GM12874 (cell line): ENCODE data around the gene P4HA2.

Experiments used
- TF ChIP-seq, protein P1 (sequence below): IDR thresholded peaks from 2 replicates; pipeline ENCODE4 v1.5.1; 2011; ENCODE audit warnings: low read depth, mild to moderate bottlenecking, control low read depth, low read length, moderate library complexity; ENCODE audit not compliant: insufficient read depth

The P4HA2 gene

DNA sequence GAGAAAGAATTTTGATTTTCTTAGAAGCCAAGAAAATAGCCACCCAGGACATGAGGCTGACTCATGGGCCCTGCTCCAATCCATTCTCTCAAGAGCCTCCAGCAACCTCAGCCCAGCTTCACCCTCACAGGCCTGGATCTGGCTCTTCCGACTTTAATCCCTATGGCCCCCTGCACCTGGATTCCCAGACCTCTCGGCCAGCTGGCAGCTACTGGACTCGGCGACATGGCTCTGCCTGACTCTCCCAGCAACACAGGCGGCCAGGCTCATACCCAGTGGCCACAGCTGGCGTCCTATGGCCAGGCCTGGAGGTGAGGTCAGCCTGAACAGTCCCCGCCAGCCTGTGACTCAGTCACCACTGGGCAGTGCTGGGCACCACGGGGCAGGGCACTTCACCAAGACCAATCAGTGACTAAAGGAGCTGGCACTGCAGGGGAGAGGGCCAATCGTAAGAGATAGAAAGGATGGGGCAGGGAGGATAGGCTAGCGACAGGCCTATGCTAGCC lies 23.6 kb upstream of the P4HA2 start:
- TF ChIP-seq, protein P1, sequence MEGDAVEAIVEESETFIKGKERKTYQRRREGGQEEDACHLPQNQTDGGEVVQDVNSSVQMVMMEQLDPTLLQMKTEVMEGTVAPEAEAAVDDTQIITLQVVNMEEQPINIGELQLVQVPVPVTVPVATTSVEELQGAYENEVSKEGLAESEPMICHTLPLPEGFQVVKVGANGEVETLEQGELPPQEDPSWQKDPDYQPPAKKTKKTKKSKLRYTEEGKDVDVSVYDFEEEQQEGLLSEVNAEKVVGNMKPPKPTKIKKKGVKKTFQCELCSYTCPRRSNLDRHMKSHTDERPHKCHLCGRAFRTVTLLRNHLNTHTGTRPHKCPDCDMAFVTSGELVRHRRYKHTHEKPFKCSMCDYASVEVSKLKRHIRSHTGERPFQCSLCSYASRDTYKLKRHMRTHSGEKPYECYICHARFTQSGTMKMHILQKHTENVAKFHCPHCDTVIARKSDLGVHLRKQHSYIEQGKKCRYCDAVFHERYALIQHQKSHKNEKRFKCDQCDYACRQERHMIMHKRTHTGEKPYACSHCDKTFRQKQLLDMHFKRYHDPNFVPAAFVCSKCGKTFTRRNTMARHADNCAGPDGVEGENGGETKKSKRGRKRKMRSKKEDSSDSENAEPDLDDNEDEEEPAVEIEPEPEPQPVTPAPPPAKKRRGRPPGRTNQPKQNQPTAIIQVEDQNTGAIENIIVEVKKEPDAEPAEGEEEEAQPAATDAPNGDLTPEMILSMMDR = no peak

DNA sequence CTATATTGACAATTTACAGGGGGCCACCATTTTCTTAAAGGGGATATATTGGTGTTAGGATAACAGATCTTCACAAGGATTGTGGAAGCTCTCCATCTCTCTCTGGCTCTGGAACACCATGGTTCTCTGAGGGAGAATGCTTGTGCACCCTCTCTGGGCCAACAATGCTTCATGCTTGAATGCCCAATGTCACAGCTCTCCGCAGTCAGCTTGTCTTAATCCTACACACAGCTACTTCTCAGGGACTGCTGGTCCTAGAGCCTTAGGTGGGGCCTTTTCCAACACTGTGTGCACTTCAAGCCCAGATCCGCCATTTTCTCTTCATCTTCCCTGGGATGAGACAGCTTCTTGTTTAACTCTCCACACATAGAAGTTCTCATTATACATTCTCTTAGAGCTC lies 22.9 kb upstream of the P4HA2 start:
- TF ChIP-seq, protein P1 = no peak

DNA sequence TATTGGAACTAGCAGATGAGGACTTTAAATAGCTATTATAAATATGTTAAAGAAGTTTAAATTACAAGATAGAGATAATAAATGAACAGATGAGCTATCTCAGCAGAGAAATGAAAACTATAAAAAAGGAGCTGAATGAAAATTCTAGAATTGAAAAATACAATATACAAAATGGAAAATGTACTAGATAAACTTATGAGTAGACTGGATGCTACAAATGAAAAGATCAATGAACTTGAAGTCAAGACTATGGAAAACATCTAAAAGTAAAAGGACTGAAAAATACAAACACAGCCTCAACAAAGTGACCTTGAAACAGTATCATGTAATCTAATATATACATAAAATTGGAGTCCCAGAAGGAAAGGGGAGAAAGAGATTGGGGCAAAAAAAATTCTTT lies 19.2 kb upstream of the P4HA2 start:
- TF ChIP-seq, protein P1 = no peak

DNA sequence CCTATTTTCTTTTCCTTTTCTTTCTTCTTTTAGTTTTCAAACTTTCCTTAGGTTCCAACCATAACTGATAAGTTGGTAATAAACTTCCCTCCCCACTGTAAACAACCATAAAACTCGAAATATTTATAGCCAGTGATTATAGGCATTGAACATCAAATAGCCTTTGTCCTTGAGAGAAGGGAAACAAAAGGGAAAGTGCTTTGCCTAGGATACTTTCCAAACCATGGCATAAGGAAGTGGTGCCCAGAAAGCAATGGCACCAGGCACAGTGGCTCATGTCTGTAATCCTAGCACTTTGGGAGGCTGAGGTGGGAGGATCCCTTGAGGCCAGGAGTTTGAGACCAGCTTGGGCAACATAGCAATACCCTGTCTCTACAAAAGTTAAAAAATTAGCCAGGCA lies 17.9 kb upstream of the P4HA2 start:
- TF ChIP-seq, protein P1 = no peak

DNA sequence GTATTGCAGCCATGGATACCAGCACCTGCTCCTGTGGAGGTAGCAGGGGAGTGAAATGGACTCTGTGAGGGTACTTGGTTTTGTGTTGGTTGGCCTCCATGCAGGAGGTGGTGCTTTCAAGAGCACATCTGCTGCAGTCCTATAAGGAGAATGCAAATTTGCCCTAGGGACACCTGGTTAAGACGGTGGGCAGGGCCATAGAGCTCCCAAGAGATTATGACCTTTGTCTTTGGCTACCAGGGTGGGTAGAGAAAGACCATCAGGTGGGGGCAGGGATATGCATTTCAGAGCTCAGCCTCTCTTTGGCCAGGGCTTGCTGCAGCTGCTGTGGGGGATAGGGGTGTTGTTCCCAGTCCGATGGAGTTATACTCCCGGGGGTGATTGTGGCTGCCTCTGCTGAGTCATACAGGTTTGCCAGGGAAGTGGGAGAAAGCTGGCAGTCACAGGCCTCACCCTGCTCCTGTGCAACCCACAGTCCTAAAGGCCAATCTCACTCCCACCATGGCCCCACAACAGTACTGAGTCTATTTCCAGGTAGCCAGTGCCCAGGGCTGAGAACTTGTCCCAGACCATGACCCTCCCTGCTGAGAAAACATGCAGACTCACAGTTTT lies 15.8 kb upstream of the P4HA2 start:
- TF ChIP-seq, protein P1 = no peak

DNA sequence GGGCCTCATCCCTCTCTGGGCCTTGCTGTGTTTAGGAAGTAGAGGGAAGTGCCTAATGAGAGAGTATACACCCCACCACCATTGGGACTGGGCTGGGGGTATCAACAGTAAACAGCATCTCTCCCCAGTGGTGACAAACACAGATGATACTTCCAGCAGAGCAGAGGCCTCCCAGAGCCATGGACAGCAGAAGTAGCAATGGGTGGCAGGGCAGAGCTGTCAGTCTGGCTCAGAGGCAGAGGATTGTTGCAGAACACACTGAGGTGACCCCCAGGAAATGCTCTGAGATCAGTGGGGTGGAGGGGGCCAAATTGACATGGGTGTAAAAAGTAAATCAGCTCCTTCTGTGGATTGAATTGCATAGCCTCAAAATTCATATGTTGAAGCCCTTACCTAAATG lies 12.1 kb upstream of the P4HA2 start:
- TF ChIP-seq, protein P1 = no peak

DNA sequence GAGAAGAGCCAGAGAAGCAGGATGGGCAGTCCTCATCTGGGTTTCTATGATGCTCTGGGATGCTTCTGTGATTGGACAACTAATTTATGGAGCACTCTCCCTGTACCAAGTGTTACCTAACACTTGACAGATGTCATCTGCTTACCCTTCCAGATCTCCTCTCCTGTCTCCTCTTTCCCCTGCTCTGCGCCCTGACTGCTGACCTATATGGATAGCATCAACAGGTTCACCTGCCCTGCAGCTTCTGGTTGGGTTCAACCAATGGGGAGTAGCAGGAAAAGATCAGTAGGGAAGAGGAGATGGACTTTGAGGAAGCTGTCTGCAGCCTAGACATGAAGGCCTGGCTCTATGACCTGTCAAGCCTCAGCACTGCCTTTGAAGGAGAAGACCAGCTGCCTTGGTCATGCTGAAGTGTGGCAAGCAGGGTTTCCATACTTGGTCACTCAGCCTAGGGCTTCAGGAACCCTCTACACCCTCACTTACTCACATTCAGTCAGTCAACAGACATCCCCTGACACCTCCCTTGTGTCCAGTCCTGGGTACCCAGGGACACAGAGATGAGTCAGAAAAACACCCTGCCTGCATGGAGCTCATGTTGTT lies 11.3 kb upstream of the P4HA2 start:
- TF ChIP-seq, protein P1 = no peak
